Measurements from ENCODE around the gene IL1R2.
"Not testable (repeated sequence)": the region's sequence is repeated elsewhere in the genome, so short reads cannot be mapped to it uniquely, and the experiment has no call there.

IL1R2 gene

GRCh38 chr2:102061286-102061699 lies 69.5 kb downstream of the IL1R2 start:
- DNase-seq (ENCODE audit: insufficient read length, low spot score) (no peak), FAIRE-seq (no peak)
- TF ChIP-seq POLR2AphosphoS5 (IDR thresholded peaks at IDR 0.05; ENCODE audit: low read depth, low read length) (no peak), TAF1 (IDR thresholded peaks at IDR 0.05; ENCODE audit: low read depth, low read length) (no peak), POU2F2 (IDR thresholded peaks at IDR 0.05; ENCODE audit: low read depth, low read length) (no peak), POLR2A (IDR thresholded peaks at IDR 0.05; ENCODE audit: low read depth, low read length) (no peak), SPI1 (IDR thresholded peaks at IDR 0.05; ENCODE audit: low read depth, low read length) (no peak), PAX5 (IDR thresholded peaks at IDR 0.05; ENCODE audit: insufficient read depth, low read length, severe bottlenecking) (no peak)

- FAIRE-seq (no peak), DNase-seq (ENCODE audit: insufficient read length, low spot score) (no peak)
- TF ChIP-seq POLR2A (IDR thresholded peaks at IDR 0.05; ENCODE audit: low read depth, low read length) (no peak), PAX5 (IDR thresholded peaks at IDR 0.05; ENCODE audit: insufficient read depth, low read length, severe bottlenecking) (no peak), POLR2AphosphoS5 (IDR thresholded peaks at IDR 0.05; ENCODE audit: low read depth, low read length) (no peak), TAF1 (IDR thresholded peaks at IDR 0.05; ENCODE audit: low read depth, low read length) (no peak), POU2F2 (IDR thresholded peaks at IDR 0.05; ENCODE audit: low read depth, low read length) (no peak), SPI1 (IDR thresholded peaks at IDR 0.05; ENCODE audit: low read depth, low read length) (no peak)
Observed at GRCh38 chr2:102061962-102062795, 70.4 kb downstream of the IL1R2 start.

- TF ChIP-seq SPI1 (IDR thresholded peaks at IDR 0.05; ENCODE audit: low read depth, low read length) (no peak), TAF1 (IDR thresholded peaks at IDR 0.05; ENCODE audit: low read depth, low read length) (no peak)
- FAIRE-seq (no peak), DNase-seq (ENCODE audit: insufficient read length, low spot score) (no peak)
Observed at GRCh38 chr2:102062802-102063201, 71.0 kb downstream of the IL1R2 start.

- no peak for TF ChIP-seq TAF1 (IDR thresholded peaks at IDR 0.05; ENCODE audit: low read depth, low read length)
- no peak for TF ChIP-seq POLR2AphosphoS5 (IDR thresholded peaks at IDR 0.05; ENCODE audit: low read depth, low read length)
- TF ChIP-seq POU2F2 (IDR thresholded peaks at IDR 0.05; ENCODE audit: low read depth, low read length): no peak
- TF ChIP-seq PAX5 (IDR thresholded peaks at IDR 0.05; ENCODE audit: insufficient read depth, low read length, severe bottlenecking): no peak
- TF ChIP-seq SPI1 (IDR thresholded peaks at IDR 0.05; ENCODE audit: low read depth, low read length): no peak
- DNase-seq (ENCODE audit: insufficient read length, low spot score) (no peak), FAIRE-seq (no peak)
Observed at GRCh38 chr2:102063487-102063911, 71.7 kb downstream of the IL1R2 start.

- DNase-seq (ENCODE audit: insufficient read length, low spot score) (no peak), FAIRE-seq (no peak)
- TF ChIP-seq SPI1 (IDR thresholded peaks at IDR 0.05; ENCODE audit: low read depth, low read length) (no peak), POLR2AphosphoS5 (IDR thresholded peaks at IDR 0.05; ENCODE audit: low read depth, low read length) (no peak), TAF1 (IDR thresholded peaks at IDR 0.05; ENCODE audit: low read depth, low read length) (no peak), POLR2A (IDR thresholded peaks at IDR 0.05; ENCODE audit: low read depth, low read length) (no peak), POU2F2 (IDR thresholded peaks at IDR 0.05; ENCODE audit: low read depth, low read length) (no peak), PAX5 (IDR thresholded peaks at IDR 0.05; ENCODE audit: insufficient read depth, low read length, severe bottlenecking) (no peak)
Observed at GRCh38 chr2:102063941-102064678, 72.3 kb downstream of the IL1R2 start.

GRCh38 chr2:102064679-102065674 lies 73.2 kb downstream of the IL1R2 start:
- no peak for TF ChIP-seq PAX5 (IDR thresholded peaks at IDR 0.05; ENCODE audit: insufficient read depth, low read length, severe bottlenecking)
- no peak for TF ChIP-seq POLR2AphosphoS5 (IDR thresholded peaks at IDR 0.05; ENCODE audit: low read depth, low read length)
- TF ChIP-seq POU2F2 (IDR thresholded peaks at IDR 0.05; ENCODE audit: low read depth, low read length): no peak
- no peak for TF ChIP-seq TAF1 (IDR thresholded peaks at IDR 0.05; ENCODE audit: low read depth, low read length)
- no peak for TF ChIP-seq SPI1 (IDR thresholded peaks at IDR 0.05; ENCODE audit: low read depth, low read length)
- no peak for TF ChIP-seq POLR2A (IDR thresholded peaks at IDR 0.05; ENCODE audit: low read depth, low read length)

GRCh38 chr2:102065675-102066252 lies 74.0 kb downstream of the IL1R2 start:
- TF ChIP-seq POLR2A (IDR thresholded peaks at IDR 0.05; ENCODE audit: low read depth, low read length) (no peak), POLR2AphosphoS5 (IDR thresholded peaks at IDR 0.05; ENCODE audit: low read depth, low read length) (no peak), TAF1 (IDR thresholded peaks at IDR 0.05; ENCODE audit: low read depth, low read length) (no peak), POU2F2 (IDR thresholded peaks at IDR 0.05; ENCODE audit: low read depth, low read length) (no peak), SPI1 (IDR thresholded peaks at IDR 0.05; ENCODE audit: low read depth, low read length) (no peak), PAX5 (IDR thresholded peaks at IDR 0.05; ENCODE audit: insufficient read depth, low read length, severe bottlenecking) (no peak)
- FAIRE-seq (no peak), DNase-seq (ENCODE audit: insufficient read length, low spot score) (no peak)

More at GRCh38 chr2:102064679-102065674, 73.2 kb downstream of the IL1R2 start:
- FAIRE-seq: no peak
- DNase-seq (ENCODE audit: insufficient read length, low spot score): no peak

- FAIRE-seq: no peak
- TF ChIP-seq SPI1 (IDR thresholded peaks at IDR 0.05; ENCODE audit: low read depth, low read length): no peak
- TF ChIP-seq TAF1 (IDR thresholded peaks at IDR 0.05; ENCODE audit: low read depth, low read length): no peak
- TF ChIP-seq POLR2A (IDR thresholded peaks at IDR 0.05; ENCODE audit: low read depth, low read length): no peak
- TF ChIP-seq POLR2AphosphoS5 (IDR thresholded peaks at IDR 0.05; ENCODE audit: low read depth, low read length): no peak
- TF ChIP-seq PAX5 (IDR thresholded peaks at IDR 0.05; ENCODE audit: insufficient read depth, low read length, severe bottlenecking): no peak
- no peak for TF ChIP-seq POU2F2 (IDR thresholded peaks at IDR 0.05; ENCODE audit: low read depth, low read length)
Observed at GRCh38 chr2:102066554-102066953, 74.8 kb downstream of the IL1R2 start.

GRCh38 chr2:102068126-102068525 lies 76.4 kb downstream of the IL1R2 start:
- not testable (repeated sequence) for FAIRE-seq; DNase-seq (ENCODE audit: insufficient read length, low spot score)

More at GRCh38 chr2:102066554-102066953, 74.8 kb downstream of the IL1R2 start:
- no peak for DNase-seq (ENCODE audit: insufficient read length, low spot score)
